Activated naive CD4-positive, alpha-beta T cell treated with anti-CD3 and anti-CD28 coated beads, Interleukin-2, amount 50 U/mL, for 16 hours (primary cell): ENCODE results near the gene ASCL2.
"Not testable (repeated sequence)": the region's sequence is repeated elsewhere in the genome, so short reads cannot be mapped to it uniquely, and the experiment has no call there.

Experiments used
- DNase-seq: peaks from one replicate; pipeline ENCODE4 v3.0.0-alpha.2; 2020

Gene ASCL2

DNA sequence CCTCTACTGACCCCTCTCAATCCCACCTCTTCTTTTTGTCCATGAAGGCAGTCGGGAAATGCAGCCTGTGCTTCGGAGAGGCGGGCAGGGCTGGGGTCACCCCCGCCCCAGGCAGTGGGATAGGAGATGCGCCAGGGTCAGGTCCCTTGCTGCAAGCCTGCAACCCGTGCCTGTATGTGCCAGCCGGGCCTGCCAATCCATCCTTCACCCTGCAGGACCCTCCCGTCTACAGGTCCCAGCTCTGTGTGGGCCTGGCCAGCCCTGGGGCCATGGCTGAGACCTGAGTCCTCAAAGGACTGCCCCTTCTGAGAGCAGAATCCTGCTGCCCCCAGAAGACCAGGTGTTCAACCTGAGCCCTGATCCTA lies 10.9 kb downstream of the ASCL2 start:
- DNase-seq, result no peak

DNA sequence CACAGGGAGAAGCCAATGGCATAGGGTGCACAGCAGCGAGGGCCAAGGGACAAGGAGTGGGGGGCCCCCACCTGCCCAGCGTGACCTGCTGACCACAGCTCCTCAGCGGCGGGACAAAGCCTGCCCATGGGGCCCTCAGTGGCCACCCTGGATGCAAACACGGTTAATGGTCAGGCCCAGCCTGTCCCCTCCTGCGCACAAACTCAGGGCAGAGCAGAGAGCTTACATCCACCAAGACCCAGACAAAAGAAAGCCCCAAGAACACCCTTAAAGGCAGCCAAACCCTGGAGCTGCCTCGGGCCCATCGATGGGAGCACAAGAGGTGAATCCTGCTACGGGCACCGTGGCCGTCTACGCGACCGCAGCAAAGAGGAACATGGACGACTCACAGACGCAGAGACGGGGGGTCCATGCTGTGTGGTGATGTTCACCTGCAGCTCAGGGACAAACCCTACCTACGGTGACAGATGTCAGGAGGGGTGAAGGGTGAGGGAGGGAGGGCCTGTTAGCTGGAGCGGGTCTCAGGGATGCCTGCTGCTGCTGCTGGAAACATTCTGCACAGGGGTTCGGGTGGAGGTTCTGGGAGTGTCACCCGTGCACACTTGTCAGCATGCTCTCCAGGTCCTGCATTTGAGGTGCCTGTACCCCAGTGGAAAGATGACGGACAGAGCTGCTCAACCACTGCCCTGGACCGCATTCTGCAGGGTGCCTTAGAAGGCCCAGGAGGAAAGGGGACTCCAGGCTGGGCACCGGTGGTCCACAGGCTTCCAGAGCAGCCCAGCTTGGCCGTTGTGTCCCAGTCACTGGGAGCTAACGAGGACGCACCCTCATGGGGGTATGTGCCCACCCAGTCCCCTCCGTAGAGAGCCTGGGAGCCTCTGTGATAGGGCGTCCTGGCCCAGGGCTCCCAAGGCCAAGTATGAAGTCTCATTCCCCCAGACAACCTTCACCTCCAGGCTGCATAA lies 11.6 kb downstream of the ASCL2 start:
- DNase-seq, result no peak

- no peak for DNase-seq
These were observed 13.3 kb downstream of the ASCL2 start for GRCh38 chr11:2256951-2257700.

- no peak for DNase-seq
These were observed 14.0 kb downstream of the ASCL2 start for GRCh38 chr11:2256293-2256913.

DNA sequence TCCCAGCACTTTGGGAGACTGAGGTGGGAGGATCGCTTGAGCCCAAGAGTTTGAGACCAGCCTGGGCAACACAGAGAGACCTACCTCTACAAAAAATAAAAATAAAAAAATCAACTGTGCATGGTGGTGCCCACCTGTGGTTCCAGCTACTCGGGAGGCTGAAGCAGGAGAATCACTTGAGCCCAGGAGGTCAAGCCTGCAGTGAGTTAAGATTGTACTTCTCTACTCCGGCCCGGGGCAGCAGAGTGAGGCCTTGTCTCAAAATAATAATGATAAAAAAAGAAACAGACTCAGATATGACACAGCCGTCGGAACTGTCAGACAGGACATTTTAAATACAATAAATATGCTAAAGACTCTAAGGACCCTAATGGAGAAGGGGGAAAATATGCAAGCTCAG lies 18.4 kb downstream of the ASCL2 start:
- DNase-seq, result no peak

DNA sequence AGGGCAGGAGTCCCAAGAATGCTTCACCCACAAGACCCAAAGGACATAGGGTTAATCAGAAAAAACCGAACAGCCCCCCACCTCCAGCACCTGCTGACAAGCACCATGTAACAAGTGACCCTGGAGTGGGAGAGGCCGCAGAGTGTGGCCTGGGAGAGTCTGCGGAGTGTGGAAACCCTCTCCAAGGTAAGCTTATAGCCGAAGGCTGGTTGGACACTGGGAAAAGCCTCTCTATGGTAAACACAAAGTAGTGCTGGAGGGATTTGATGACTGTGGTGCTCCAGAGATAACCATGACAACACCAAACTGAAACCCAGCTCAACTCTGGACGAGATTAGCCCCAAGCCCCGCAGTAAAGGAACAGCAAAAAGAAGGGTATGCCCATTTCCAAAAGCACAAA lies 19.2 kb downstream of the ASCL2 start:
- DNase-seq, result no peak

GRCh38 chr11:2250485-2250884 lies 19.9 kb downstream of the ASCL2 start:
- DNase-seq, result no peak

- DNase-seq, result no peak
These were observed 20.3 kb downstream of the ASCL2 start for GRCh38 chr11:2250041-2250440.

- DNase-seq, result no peak
These were observed 21.0 kb downstream of the ASCL2 start for GRCh38 chr11:2249189-2249916.

- DNase-seq, result no peak
These were observed 21.6 kb downstream of the ASCL2 start for GRCh38 chr11:2248762-2249161.

DNA sequence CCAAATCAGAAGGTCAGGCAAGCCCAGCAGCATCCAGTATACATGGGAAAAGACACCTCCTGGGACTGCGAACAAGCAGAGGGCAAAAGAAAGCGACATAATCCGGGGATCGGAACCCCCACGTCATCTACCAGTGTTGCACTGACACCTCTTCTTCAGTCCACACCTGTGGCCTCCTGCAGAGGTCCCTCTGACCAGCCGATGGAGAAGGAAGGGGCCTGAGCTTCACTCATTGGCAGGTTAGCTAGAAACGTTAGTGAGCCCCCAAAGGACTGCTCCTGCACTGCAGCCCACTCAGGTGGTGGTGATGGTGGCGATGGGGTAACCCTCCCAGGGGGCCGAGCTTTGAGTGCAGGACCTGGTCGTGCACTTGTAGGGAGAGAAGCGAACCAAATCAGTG lies 22.1 kb downstream of the ASCL2 start:
- no peak for DNase-seq

GRCh38 chr11:2247496-2247895 lies 22.9 kb downstream of the ASCL2 start:
- DNase-seq, result no peak

DNA sequence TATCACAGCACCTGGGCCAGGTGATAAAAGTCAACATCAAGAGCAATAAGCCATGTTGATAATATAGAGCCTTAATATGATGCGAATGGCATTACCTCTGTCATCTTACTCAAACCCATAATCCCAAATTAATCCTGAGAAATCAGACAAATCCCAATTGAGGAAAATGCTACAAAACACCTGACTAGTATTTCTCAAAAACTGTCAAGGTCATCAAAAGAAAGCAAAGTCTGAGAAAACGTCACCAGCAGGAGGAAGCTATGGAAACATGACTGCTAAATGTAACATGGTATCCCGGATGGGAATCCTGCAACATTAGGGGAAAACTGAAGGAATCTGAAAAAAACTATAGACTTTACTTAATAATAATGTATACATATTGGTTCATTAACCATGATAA lies 29.6 kb downstream of the ASCL2 start:
- no peak for DNase-seq

GRCh38 chr11:2237457-2238238 lies 32.7 kb downstream of the ASCL2 start:
- DNase-seq, result no peak

- not testable (repeated sequence) for DNase-seq
These were observed 33.8 kb downstream of the ASCL2 start for GRCh38 chr11:2236381-2237134.

DNA sequence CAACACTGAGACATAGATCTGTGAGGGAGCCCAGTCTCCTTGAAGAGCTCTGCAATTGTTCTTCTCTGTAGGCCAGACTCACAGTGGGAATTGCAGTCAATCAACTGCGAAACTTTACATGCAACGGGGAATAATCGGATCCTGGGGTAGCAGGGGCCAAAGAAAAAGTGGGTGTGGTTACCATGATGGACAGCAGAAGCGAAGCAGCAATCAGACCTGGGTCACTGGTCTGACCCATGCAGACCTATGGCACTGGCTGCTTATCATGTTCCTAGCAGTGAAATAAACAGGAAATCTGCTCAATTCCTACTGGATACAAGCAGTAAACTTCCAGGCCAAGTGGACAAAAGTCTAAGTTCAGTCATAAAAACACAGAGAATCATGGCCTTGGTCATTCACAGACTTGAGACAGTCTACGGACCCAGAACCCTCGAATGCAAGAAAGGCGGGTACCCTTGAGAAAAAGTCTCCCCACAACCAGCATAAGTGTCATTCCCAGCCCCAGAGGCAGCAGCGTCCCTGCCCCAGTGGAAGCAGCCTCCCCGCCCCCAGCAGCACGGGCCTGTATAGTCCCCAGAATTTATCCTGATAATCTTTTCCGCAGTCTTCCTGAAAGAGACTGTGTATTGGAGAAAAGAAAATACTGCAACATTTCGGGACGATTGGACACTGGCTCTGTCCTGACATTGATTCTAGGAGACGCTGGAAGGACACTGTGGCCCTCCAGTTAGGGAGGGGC lies 34.6 kb downstream of the ASCL2 start:
- no peak for DNase-seq

DNA sequence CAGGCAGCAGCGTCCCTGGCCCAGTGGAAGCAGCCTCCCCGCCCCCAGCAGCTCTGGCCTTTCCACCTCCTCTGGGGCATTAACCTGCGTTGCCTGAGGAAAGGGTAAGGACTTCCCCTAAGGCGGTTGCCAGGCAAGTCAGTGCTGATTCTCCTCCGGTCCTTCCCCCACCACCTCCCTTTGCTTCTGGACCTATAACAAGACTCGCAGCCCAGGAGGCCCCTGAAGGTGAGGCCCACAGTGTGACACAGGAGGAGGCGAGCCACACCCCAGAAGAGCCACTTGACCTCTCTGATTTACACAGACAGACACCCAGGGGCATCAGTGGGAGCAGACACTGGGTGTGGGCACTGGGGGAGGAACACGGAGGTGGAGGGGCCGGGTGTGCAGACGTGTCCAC lies 35.4 kb downstream of the ASCL2 start:
- no peak for DNase-seq

DNA sequence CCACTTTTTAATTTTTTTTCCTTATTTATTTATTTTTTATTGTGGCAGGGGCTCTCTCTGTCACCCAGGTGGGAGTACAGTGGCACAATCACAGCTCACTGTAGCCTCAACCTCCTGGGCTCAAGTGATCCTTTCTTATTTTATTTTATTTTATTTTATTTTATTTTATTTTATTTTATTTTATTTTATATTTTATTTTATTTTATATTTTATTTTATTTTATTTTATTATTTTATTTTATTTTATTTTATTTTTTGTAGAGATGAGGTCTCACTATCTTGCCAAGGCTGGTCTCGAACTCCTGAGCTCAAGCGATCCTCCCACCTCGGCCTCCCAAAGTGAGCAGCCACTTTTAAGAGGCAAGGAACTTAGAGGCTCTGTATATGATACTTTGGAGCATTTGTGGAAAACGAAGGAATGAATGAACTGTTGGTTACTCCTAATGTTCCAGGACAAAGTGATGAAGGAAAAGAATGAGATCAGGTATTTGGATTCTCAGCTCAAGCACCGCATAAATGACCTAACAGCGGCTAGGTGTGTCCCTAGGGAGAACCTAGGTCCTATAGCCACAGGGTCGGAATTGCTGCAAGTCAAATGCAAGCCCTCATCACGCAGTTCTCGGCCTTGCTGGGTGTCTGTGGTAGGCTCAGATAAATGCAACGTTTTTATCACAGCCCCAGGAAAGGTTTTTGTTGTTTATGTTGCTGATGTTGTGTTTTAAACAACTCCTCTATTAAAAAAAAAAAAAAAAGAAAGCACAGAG lies 36.5 kb downstream of the ASCL2 start:
- no peak for DNase-seq

DNA sequence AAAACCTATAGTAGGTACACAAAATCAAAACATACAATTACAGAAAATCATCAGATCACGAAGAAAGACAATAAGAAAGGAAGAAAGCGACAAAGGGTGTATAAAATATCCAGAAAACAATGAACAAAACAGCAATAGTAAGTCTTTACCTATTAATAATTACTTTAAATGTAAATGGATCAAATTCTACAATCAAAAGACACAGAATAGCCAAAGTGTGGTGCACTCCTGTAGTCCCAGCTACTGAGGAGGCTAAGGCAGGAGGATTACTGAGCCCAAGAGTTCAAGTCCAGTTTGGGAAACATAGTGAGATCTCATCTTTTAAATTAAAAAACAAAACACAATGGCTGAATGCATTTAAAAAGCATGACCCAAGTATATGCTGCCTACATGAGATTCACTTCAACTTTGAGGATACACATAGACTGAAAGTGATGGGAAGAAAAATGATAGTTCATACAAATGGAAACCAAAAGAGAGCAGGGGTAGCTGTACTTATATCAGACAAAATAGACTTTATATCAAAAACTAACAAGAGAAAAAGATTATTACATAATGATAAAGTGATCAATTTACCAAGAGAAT lies 40.6 kb downstream of the ASCL2 start:
- DNase-seq, result no peak

GRCh38 chr11:2224254-2224653 lies 46.1 kb downstream of the ASCL2 start:
- DNase-seq, result no peak
